Glutamatergic neuron (in vitro differentiated cells): ENCODE data around the gene PCIF1. TPM values are rescaled to one million over a fixed set of nuclear protein-coding genes. Genes with fewer than 3 reads are reported as not detected.

Experiments
- DNase-seq: peaks from one replicate; pipeline ENCODE4 v3.0.0; 2022
- H3K27ac Mint-ChIP-seq: one replicate; pipeline ENCODE4 v1.8.0; 2020; ENCODE audit warnings: mild to moderate bottlenecking, mixed read lengths, inconsistent platforms; ENCODE audit not compliant: unreplicated experiment
- H3K27me3 Mint-ChIP-seq: one replicate; pipeline ENCODE4 v1.8.0; 2020; ENCODE audit warnings: mild to moderate bottlenecking, moderate library complexity, mixed read lengths, inconsistent platforms; ENCODE audit not compliant: unreplicated experiment
- H3K36me3 Mint-ChIP-seq: one replicate; pipeline ENCODE4 v1.8.0; 2020; ENCODE audit warnings: mild to moderate bottlenecking, mixed read lengths, inconsistent platforms; ENCODE audit not compliant: unreplicated experiment
- H3K4me1 Mint-ChIP-seq: one replicate; pipeline ENCODE4 v1.8.0; 2020; ENCODE audit warnings: mild to moderate bottlenecking, low read depth, mixed read lengths, inconsistent platforms; ENCODE audit not compliant: unreplicated experiment
- H3K4me3 Mint-ChIP-seq: one replicate; pipeline ENCODE4 v1.8.0; 2020; ENCODE audit warnings: mild to moderate bottlenecking, mixed read lengths, inconsistent platforms; ENCODE audit not compliant: unreplicated experiment
- H3K9me3 Mint-ChIP-seq: one replicate; pipeline ENCODE4 v1.8.0; 2020; ENCODE audit warnings: mild to moderate bottlenecking, moderate library complexity, mixed read lengths, inconsistent platforms; ENCODE audit not compliant: unreplicated experiment
- CTCF ChIP-seq: fragments of 200-600 bp; sonication (generic); IDR thresholded peaks from one replicate; pipeline ENCODE4 v1.5.0; 2021; ENCODE audit not compliant: partially characterized antibody, unreplicated experiment
- total RNA-seq: library from RNA; stranded (reverse); fragmentation: NEBNext Ultra II Directional; extraction: Animal tissue kit (Norgen Biotek cat#: 25700); gene quantifications from one replicate; pipeline ENCODE4 v1.2.1, GENCODE V29; 2021; ENCODE audit not compliant: unreplicated experiment

Gene PCIF1
- total RNA-seq, 1 donor from 2014 or later, result 37.6 TPM

GRCh38 chr20:45962031-45962755 lies 27.7 kb downstream of the PCIF1 start:
- no peak for TF ChIP-seq CTCF
- H3K9me3 Mint-ChIP-seq, result no peaks in the 10 kb centered on the region
- H3K36me3 Mint-ChIP-seq, result peaks cover 5% of the 10 kb centered on the region
- H3K4me3 Mint-ChIP-seq, result no peak overlapping the region
- no peak overlapping the region for H3K27ac Mint-ChIP-seq
- H3K27me3 Mint-ChIP-seq, result peaks cover 1% of the 10 kb centered on the region
- H3K4me1 Mint-ChIP-seq, result peaks cover 3% of the 10 kb centered on the region
- no peak for DNase-seq

DNA sequence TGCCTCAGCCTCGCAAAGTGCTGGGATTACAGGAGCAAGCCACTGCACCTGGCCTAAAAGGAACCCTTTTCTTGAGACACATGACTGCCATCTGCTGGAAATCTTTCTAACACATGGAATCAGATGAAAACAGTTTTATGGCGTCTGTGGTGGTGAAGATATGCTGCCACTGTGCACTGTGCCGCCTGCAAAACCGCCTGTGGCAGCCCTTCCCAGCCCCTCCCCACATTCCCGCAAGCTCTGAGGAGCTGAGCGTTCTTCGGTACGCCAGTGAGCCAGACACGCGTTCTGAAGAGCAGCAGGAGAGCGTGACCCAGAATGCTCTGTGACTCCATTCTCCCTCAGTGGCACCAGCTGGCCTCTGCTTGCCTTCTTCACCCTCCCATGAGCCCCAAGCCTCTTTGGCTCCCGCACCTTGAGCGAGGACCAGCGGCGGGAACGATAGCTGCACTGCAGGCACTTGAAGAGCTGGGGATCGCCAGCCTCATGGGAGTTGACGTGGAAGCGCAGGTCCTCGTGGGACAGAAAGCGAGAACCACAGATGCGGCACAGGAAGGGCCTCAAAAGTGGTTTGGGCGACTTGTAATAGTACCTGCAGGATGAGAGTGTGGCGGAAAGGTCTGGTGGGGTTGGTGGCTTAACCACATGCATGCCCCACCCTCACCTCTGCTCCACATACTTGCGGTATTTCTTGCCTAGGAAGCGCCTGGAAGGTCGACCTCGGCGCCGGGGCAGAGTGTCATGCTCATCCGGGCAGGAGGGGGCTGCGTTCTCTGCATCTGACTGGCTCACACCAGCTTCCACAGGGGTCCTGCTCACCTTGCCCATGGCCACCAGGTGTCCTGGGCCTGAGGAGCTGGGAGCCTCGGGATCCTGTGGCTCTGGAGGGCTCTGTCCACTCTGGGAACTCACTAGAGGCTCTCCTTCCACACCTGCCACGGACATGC lies 28.8 kb downstream of the PCIF1 start:
- Mint-ChIP-seq H3K4me3 (no peak overlapping the region), H3K27me3 (peaks cover 1% of the 10 kb centered on the region), H3K9me3 (no peaks in the 10 kb centered on the region), H3K27ac (no peak overlapping the region), H3K36me3 (peaks cover 5% of the 10 kb centered on the region), H3K4me1 (peaks cover 3% of the 10 kb centered on the region)
- DNase-seq, result no peak
- TF ChIP-seq CTCF, result no peak

DNA sequence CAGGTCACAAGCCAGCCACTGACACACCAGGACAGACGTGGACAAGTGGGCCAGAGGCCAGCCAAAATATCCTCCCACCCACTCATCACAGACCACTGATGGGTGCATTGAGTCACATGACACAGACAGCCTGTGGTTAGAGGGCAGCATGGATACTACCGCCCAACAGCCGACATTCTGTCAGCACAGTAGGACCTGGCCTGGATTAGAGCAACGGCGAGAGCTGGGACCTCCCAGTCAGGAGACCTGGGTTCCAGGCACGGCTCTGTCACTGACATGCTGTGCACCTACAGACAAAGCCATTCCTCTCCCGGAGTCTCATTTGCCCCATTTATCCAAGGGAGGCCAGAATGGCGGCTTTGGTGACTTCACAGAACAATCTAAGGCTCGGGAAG lies 29.5 kb downstream of the PCIF1 start:
- Mint-ChIP-seq H3K27ac (no peak overlapping the region), H3K9me3 (no peaks in the 10 kb centered on the region), H3K4me3 (no peak overlapping the region), H3K27me3 (peaks cover 1% of the 10 kb centered on the region), H3K36me3 (no peaks in the 10 kb centered on the region), H3K4me1 (peaks cover 3% of the 10 kb centered on the region)
- no peak for DNase-seq
- TF ChIP-seq CTCF, result no peak

- H3K27me3 Mint-ChIP-seq, result peaks cover 3% of the 10 kb centered on the region
- H3K9me3 Mint-ChIP-seq, result peaks cover 1% of the 10 kb centered on the region
- no peaks in the 10 kb centered on the region for H3K36me3 Mint-ChIP-seq
- no peak for DNase-seq
- H3K4me1 Mint-ChIP-seq, result peaks cover 3% of the 10 kb centered on the region
- no peak overlapping the region for H3K27ac Mint-ChIP-seq
- TF ChIP-seq CTCF, result no peak
- H3K4me3 Mint-ChIP-seq, result peak overlapping the region; percentile 49
Observed at GRCh38 chr20:45965169-45966002, 30.9 kb downstream of the PCIF1 start.
